ENCODE data around the gene PARD3. TPM values are rescaled to one million over a fixed set of nuclear protein-coding genes. Genes with fewer than 3 reads are reported as not detected.

The PARD3 gene
- total RNA-seq, 3 donors from 2014 or later (not counting 1 experiment from before 2014, with no cell fraction given): 0.14 to 0.49 (median 0.38) TPM

DNA sequence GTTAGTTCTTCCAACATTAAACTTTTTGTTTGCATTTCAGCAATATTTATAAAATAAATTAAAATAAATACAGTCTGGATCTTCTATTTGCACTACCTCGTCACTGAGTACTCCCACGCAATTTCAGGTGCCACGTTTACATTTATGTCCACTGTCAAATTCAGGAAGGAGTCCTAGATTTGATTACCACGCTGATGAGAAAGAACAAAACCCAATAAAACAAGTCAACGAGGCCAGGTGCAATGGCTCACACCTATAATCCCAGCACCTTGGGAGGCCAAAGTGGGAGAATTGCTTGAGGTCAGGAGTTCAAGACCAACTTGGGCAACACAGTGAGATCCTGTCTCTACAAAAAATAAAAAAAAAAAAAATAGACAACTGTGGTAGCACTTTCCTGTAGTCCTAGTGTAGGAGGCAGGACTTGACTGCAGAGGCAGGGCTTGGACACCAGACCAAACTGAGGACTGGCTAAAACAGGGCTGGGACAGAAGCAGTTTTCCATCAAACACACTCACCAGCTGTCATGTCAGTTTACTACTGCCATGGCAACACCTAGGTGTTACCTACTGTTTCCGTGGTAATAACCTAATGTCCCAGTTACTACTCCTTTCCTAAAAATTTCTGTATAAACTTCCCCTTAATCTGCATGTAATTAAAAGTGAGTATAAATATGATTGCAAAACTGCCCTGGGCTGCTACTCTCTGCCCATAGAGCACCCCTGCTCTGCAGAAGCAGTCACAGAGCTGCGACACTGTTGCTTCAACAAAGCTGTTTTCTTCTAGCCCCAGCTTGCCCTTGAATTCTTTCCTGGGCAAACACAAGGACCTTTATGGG is 341.7 kb downstream of the PARD3 start:
- H3K9me3 ChIP-seq (ENCODE audit: control insufficient read depth, insufficient read depth, low read length): no peaks in the 10 kb centered on the region
- no peak overlapping the region for H3K27ac Mint-ChIP-seq
- H3K36me3 ChIP-seq (ENCODE audit: control insufficient read depth, insufficient read depth, low read length): no peaks in the 10 kb centered on the region
- no peaks in the 10 kb centered on the region for H3K4me1 ChIP-seq (ENCODE audit: control insufficient read depth, insufficient read depth, low read length)
- no peak overlapping the region for H3K4me3 Mint-ChIP-seq
- H3K4me3 ChIP-seq (ENCODE audit: low read length): no peak overlapping the region
- H3K27me3 Mint-ChIP-seq (ENCODE audit: low read depth in 2 of 2): peaks cover 0 to 3% of the 10 kb centered on the region in 2 donors
- TF ChIP-seq CTCF (IDR thresholded peaks at IDR 0.05): no peak
- no peaks in the 10 kb centered on the region for H3K4me1 Mint-ChIP-seq
- WGBS (ENCODE audit: insufficient coverage): 89% methylated on average over 7 of the region's 7 CpGs
- H3K9me3 Mint-ChIP-seq: no peaks in the 10 kb centered on the region
- H3K27ac ChIP-seq (ENCODE audit: low read length): no peak overlapping the region
- no peaks in the 10 kb centered on the region for H3K27me3 ChIP-seq (ENCODE audit: control insufficient read depth, insufficient read depth, low read length)
- H3K36me3 Mint-ChIP-seq: no peaks in the 10 kb centered on the region
- intact Hi-C loops (cut with micrococcal nuclease): no loop called here
- ATAC-seq: no peak
- DNase-seq: no peak

DNA sequence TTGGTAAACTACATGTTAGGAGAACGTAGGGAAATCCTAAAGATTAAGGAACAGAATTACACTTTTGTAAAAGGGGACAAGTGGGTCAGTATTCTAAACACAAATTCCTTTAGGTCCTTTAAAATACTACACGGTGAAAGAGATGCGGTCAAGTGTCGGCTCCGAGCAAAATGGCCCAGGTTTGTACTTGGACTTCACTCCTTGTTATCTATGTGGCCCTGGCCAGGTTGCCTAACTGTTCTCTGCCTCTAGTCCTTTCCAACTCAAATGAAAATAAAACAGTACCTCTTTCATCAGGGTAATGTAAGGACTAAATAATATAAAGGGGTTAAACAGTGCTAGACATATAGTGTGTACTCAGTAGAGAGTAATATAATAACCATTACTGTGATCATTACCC is 344.8 kb downstream of the PARD3 start:
- Histone ChIP-seq H3K27ac (ENCODE audit: low read length) (no peak overlapping the region), H3K36me3 (ENCODE audit: control insufficient read depth, insufficient read depth, low read length) (no peaks in the 10 kb centered on the region), H3K9me3 (ENCODE audit: control insufficient read depth, insufficient read depth, low read length) (no peaks in the 10 kb centered on the region), H3K27me3 (ENCODE audit: control insufficient read depth, insufficient read depth, low read length) (no peaks in the 10 kb centered on the region), H3K4me3 (ENCODE audit: low read length) (no peak overlapping the region), H3K4me1 (ENCODE audit: control insufficient read depth, insufficient read depth, low read length) (no peaks in the 10 kb centered on the region)
- Mint-ChIP-seq H3K4me1 (no peaks in the 10 kb centered on the region), H3K36me3 (no peaks in the 10 kb centered on the region), H3K9me3 (no peaks in the 10 kb centered on the region), H3K4me3 (no peak overlapping the region), H3K27me3 (ENCODE audit: low read depth in 2 of 2) (peaks cover 0 to 3% of the 10 kb centered on the region in 2 donors), H3K27ac (no peak overlapping the region)
- TF ChIP-seq CTCF (IDR thresholded peaks at IDR 0.05): no peak
- ATAC-seq (no peak), DNase-seq (no peak)
- intact Hi-C loops (cut with micrococcal nuclease): no loop called here
- 90% methylated on average over 5 of the region's 5 CpGs for WGBS (ENCODE audit: insufficient coverage)

DNA sequence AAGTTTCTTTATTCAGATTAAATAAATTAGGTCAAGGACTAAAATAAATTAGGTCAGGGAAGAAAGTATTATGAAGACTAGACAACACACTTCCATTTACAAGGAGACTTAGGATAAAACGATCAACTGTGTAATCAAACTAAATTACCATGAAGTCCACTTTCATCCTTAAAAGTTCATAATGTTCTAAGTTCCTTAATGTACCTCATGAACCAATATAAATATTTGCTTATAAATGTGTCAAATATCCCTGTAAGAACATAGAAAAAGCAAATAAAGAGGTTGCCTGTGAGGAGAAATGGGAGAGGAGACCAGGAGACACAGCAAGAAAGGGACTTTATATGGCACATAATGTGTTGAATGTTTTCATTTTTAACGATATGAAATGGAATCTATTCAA is 345.6 kb downstream of the PARD3 start:
- Histone ChIP-seq H3K27me3 (ENCODE audit: control insufficient read depth, insufficient read depth, low read length) (no peaks in the 10 kb centered on the region), H3K9me3 (ENCODE audit: control insufficient read depth, insufficient read depth, low read length) (no peaks in the 10 kb centered on the region), H3K36me3 (ENCODE audit: control insufficient read depth, insufficient read depth, low read length) (no peaks in the 10 kb centered on the region), H3K4me1 (ENCODE audit: control insufficient read depth, insufficient read depth, low read length) (no peaks in the 10 kb centered on the region), H3K27ac (ENCODE audit: low read length) (no peak overlapping the region), H3K4me3 (ENCODE audit: low read length) (no peak overlapping the region)
- intact Hi-C loops (cut with micrococcal nuclease): no loop called here
- Mint-ChIP-seq H3K4me3 (no peak overlapping the region), H3K36me3 (no peaks in the 10 kb centered on the region), H3K27me3 (ENCODE audit: low read depth in 2 of 2) (peaks cover 3 to 6% of the 10 kb centered on the region in 2 donors), H3K9me3 (no peaks in the 10 kb centered on the region), H3K4me1 (no peaks in the 10 kb centered on the region), H3K27ac (no peak overlapping the region)
- 40% methylated on average over 1 of the region's 2 CpGs for WGBS (ENCODE audit: insufficient coverage)
- no peak for TF ChIP-seq CTCF (IDR thresholded peaks at IDR 0.05)
- DNase-seq (no peak), ATAC-seq (no peak)

- peaks cover 3 to 16% of the 10 kb centered on the region in 2 donors for H3K27me3 Mint-ChIP-seq (ENCODE audit: low read depth in 2 of 2)
- DNase-seq (no peak), ATAC-seq (no peak)
- H3K27me3 ChIP-seq (ENCODE audit: control insufficient read depth, insufficient read depth, low read length): no peaks in the 10 kb centered on the region
- H3K4me1 Mint-ChIP-seq: no peaks in the 10 kb centered on the region
- H3K4me1 ChIP-seq (ENCODE audit: control insufficient read depth, insufficient read depth, low read length): no peaks in the 10 kb centered on the region
- no peaks in the 10 kb centered on the region for H3K36me3 ChIP-seq (ENCODE audit: control insufficient read depth, insufficient read depth, low read length)
- TF ChIP-seq CTCF (IDR thresholded peaks at IDR 0.05): no peak
- H3K27ac Mint-ChIP-seq: no peak overlapping the region
- H3K4me3 Mint-ChIP-seq: no peak overlapping the region
- no peak overlapping the region for H3K27ac ChIP-seq (ENCODE audit: low read length)
- 88% methylated on average over 2 of the region's 2 CpGs for WGBS (ENCODE audit: insufficient coverage)
- intact Hi-C loops (cut with micrococcal nuclease): no loop called here
- H3K4me3 ChIP-seq (ENCODE audit: low read length): no peak overlapping the region
- H3K36me3 Mint-ChIP-seq: no peaks in the 10 kb centered on the region
- H3K9me3 Mint-ChIP-seq: no peaks in the 10 kb centered on the region
- no peaks in the 10 kb centered on the region for H3K9me3 ChIP-seq (ENCODE audit: control insufficient read depth, insufficient read depth, low read length)
These were observed 347.2 kb downstream of the PARD3 start for GRCh38 chr10:34467902-34468301.
